Measurements from ENCODE around the gene DPP6. TPM values are rescaled to one million over a fixed set of nuclear protein-coding genes. Genes with fewer than 3 reads are reported as not detected.

Gene DPP6
- total RNA-seq, 1 donor from 2014 or later, result not detected

GRCh38 chr7:154517768-154518167 lies 465.6 kb downstream of the DPP6 start:
- no peak for DNase-seq (ENCODE audit: low read depth)

DNA sequence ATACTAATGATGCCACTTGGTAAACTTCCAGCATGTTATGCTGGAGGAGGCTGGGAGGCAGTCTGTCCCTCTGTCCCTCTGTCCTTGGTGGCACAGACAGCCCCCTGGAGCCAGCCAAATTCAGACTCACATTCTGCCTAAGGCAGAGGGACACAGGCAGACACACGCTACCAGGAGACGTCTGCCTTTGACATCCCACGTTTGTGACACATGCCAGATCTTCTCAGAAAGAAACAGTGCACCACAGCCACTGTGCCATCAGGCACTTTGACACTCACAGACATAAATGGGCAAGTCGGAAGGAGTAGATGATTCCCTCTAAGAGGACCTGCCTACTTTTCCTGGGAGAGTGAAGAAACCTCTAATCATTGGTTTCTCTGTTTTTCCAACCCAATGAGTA lies 467.0 kb downstream of the DPP6 start:
- DNase-seq (ENCODE audit: low read depth), result no peak

- no peak for DNase-seq (ENCODE audit: low read depth)
These were observed 477.9 kb downstream of the DPP6 start for GRCh38 chr7:154530136-154530535.

GRCh38 chr7:154532771-154533170 lies 480.6 kb downstream of the DPP6 start:
- DNase-seq (ENCODE audit: low read depth), result no peak

DNA sequence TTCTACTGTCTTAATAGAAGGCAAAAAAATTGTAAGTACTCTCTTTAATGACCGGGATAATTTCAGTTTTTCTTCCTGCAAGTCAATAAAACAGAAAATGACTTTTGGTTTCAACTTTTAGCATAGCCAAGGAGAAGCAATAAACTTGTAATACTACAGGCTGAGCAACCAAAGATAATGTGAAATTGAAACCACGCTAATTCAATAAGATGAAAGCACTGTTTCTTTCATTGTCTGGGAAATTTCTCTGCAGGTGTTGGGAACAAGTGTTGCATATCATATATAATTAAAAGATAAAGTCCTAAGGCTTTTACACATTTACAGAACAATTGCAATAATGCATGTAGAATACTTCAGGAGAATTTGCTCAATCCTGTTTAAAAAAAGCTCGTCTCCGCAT lies 488.4 kb downstream of the DPP6 start:
- DNase-seq (ENCODE audit: low read depth), result no peak

DNA sequence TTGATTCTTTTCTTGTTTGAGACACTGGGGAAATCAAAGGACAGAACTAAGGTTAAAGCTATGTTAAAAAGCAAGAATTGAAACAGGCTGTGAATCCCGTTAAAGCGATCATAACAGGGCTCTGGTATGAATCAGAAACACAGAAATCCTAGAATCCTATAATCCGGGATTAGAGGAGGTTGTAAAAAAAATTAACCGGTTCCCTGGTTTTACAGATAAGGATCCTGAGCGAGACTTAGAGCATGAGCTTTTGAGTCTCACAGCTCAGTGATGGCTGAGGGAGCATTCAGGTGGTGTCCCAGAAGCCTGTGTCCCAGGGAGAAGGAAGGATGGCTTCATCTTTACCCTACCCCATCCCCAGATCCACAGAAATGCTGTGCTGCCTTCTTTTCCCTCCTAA lies 489.4 kb downstream of the DPP6 start:
- no peak for DNase-seq (ENCODE audit: low read depth)

- no peak for DNase-seq (ENCODE audit: low read depth)
These were observed 494.9 kb downstream of the DPP6 start for GRCh38 chr7:154546946-154547587.

DNA sequence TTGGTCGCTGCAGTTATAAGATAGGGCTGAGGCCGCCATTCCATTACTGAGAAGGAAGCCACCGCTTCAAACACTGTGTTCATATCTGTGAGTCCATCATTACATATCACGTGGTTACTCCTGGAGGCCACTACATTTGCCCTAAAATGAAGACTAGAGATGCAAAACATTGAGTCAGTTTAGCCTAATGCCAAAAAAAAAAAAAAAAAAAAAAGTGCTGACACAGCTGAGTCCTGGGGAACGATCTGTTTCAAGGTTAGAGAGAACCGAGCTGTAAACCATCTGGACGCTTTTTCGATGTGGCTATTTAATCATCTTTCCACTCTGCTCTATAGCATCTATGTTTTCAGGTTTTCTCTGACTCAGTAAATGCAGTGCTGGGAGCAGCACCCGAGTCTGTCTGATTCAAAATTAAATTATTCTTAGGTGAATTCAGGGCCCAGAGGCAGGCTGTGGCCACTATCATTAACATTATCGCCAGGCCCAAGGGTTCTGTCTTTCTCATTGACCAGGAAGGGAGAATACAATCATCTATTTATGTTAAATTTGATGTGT lies 501.6 kb downstream of the DPP6 start:
- DNase-seq (ENCODE audit: low read depth), result no peak

- no peak for DNase-seq (ENCODE audit: low read depth)
These were observed 507.3 kb downstream of the DPP6 start for GRCh38 chr7:154559454-154559853.

DNA sequence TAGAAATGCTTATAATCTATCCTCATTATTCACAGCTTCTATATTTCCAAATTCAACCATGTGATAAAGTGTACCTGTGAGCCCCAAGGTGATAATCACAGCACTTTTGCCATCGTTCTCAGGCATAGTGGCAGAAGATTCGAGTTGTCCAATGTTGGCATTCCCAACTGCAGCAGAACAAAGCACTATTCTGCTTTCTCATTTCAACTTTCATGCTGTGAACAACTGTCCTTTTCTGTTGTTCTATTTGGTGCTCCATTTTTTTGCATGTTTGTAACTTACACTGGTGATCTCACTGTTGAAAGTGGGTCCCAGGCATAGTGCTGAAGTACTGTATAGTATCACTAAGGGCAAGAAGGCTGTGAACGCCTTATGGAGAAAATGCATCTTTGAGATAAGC lies 512.5 kb downstream of the DPP6 start:
- no peak for DNase-seq (ENCODE audit: low read depth)

DNA sequence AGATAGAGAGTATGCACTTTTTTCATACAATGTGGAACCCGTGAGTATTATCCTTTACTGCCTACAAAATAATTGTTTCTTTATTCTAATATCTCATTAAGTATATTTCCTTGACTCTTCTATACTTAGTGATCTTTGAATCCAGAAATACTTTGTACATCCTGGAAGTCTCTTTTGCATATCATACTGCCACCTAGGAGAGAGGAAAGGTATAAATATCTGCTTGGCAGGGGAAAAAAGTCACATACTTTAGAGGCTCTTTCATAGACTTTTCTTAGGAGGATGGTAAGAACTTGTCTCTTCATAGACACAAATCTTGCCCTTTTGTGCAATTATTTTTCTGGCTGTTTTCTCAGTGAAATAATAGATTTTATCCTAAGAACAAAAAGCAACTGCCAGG lies 514.7 kb downstream of the DPP6 start:
- no peak for DNase-seq (ENCODE audit: low read depth)

GRCh38 chr7:154568346-154568745 lies 516.1 kb downstream of the DPP6 start:
- no peak for DNase-seq (ENCODE audit: low read depth)

GRCh38 chr7:154569916-154570315 lies 517.7 kb downstream of the DPP6 start:
- no peak for DNase-seq (ENCODE audit: low read depth)

DNA sequence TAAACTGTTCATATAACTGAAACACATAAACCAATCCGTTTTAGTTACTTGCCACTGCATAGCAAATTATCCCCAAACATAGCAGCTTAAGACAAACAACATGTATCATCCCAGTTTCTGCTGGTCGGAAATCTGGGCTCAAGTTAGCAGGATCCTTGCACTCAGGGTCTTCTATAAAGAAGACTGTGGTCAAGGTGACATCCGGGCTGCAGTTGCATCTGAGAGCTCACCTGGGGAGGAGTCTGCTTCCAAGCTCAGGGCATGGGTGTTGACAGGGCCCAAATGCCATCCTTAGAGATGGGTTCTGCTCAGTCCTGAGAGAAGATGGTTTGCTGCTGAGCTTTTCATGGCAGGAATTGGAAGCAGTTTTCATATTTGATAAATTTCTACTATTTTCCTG lies 519.6 kb downstream of the DPP6 start:
- DNase-seq (ENCODE audit: low read depth), result no peak

- DNase-seq (ENCODE audit: low read depth), result no peak
These were observed 522.0 kb downstream of the DPP6 start for GRCh38 chr7:154574235-154574634.

DNA sequence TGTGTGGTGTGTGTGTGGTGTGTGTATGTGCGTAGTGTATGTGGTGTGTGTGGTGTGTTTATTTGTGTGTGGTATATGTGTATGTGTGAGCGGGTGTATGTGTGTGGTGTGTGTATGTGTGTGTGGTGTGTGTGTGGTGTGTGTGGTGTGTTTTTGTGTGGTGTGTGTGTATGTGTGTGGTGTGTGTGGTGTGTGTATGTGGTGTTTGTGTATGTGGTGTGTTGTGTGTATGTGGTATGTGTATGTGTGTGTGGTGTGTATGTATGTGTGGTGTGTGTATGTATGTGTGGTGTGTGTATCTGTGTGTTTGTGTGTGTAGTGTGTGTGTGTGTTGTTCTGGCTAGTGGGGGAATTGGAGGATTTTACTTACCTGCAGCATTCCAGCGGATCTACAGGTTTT lies 523.3 kb downstream of the DPP6 start:
- no peak for DNase-seq (ENCODE audit: low read depth)

DNA sequence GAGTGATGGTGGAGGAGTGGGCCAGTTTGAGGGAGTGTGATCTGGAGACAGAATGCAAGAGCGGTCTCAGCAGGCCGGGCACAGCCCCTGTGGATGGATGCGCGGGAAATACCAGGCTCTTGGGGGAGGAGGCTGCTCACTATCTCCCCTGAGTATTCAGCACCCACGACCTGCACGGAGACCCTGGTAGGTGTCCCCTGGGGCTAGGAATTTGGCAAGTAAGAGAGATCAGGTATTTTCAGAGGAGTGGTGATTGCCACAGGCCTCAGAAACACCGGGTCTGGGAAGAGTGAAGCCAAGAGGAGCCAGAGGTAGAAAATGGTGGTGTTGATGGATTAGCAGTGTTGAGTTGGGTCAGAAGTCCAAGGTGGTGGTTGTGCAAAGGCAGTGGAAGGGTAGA lies 524.4 kb downstream of the DPP6 start:
- no peak for DNase-seq (ENCODE audit: low read depth)

GRCh38 chr7:154577141-154577873 lies 525.1 kb downstream of the DPP6 start:
- DNase-seq (ENCODE audit: low read depth), result no peak

- no peak for DNase-seq (ENCODE audit: low read depth)
These were observed 526.1 kb downstream of the DPP6 start for GRCh38 chr7:154578336-154578735.

- DNase-seq (ENCODE audit: low read depth), result no peak
These were observed 527.5 kb downstream of the DPP6 start for GRCh38 chr7:154579711-154580110.

DNA sequence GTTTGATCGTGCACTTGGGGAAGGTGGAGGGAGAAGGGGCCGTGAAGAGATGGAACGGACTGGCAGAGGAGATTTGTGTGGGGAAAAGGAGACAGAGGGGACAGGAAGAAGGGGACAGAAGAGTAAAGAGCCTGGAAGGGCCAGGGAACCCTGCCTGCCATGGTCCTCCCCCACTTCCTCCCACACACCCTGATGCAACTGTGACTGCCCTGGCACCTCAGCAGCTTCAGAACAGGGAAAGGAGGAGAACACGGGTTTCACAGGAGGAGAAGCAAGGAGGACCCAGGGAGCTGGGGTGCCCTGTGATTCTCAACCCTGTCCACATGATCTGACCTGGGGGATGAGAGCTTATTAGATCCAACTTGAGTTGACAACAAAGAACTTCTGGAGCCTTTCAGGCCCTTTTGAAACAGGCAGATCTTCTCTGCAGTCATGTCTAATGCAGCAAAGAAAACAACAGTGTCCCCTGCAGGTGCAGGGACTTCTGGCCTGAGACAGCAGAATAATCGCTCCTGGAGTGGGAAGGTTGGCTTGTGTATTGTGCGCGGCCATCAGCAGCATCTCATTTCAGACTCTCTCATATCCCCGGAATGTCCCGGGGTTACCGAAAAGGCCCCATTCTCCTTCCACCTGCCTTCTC lies 529.2 kb downstream of the DPP6 start:
- DNase-seq (ENCODE audit: low read depth), result no peak

DNA sequence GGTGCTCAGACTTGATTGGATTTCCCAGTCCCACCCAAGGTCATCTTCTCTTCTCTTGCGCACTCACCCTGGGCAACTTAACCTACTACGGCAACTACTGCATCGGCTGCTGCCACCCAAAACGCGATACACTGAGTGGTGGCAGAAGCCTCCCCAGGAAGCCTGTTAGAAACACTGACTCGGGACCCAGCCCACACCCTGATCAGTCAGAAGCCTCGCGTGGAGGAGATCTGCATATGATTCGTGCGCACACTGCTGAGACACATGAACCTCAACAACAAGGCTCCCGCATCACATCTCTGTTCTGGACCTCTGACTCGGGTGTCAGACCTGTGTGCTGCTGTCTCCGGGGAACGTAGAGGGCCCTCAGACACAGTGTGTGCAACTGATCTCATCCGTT lies 531.3 kb downstream of the DPP6 start:
- DNase-seq (ENCODE audit: low read depth), result no peak
